ENCODE data around the gene ISLR2.
A peak's percentile ranks its signal among the peaks of the same experiment; 100 is the strongest.

ISLR2 gene

GRCh38 chr15:74128785-74129585 is 1.4 kb upstream of the ISLR2 start:
- DNase-seq (ENCODE audit: low spot score): no peak

GRCh38 chr15:74129586-74130154 is 716 bp upstream of the ISLR2 start:
- DNase-seq (ENCODE audit: low spot score): no peak

DNA sequence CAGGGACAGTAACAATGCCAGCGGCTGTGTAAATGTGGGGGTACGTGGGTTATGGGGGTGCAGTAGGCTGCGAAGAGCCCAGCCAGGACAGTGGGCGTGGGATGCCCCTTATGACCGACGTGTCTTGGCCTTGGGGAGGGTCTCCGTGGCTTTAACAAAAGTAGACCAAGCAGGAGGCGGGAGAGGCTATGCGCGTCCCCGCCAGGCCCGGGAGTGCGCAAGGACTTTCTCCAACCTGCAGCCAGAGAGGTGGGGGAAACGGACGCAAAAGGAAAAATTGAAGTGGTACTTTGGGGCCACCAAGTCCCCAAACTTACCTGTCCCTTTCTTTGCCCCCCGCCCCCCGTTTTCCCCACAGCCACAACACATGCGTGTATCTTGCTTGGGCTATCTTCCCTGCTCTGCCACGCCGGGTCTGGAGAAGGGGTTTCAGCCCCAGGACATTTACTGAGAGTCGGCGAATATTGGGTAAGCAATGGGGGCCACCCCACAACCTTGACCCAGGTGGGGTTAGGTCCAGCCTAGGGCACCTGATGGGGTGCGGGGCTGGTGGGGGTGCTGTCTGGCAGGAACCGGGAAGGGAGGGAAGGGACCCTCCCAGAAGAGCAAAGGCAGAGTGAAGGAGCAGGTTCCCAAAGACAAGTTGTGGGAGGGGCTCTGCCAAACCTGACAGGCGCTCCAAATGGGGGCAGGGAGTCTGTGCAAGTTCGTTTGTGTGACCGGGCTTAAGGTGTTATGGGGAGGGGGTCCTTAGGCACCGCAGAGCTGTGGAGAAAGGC is 652 bp downstream of the ISLR2 start:
- DNase-seq (ENCODE audit: low spot score): no peak

GRCh38 chr15:74131628-74132413 is 1.4 kb downstream of the ISLR2 start:
- no peak for DNase-seq (ENCODE audit: low spot score)

DNA sequence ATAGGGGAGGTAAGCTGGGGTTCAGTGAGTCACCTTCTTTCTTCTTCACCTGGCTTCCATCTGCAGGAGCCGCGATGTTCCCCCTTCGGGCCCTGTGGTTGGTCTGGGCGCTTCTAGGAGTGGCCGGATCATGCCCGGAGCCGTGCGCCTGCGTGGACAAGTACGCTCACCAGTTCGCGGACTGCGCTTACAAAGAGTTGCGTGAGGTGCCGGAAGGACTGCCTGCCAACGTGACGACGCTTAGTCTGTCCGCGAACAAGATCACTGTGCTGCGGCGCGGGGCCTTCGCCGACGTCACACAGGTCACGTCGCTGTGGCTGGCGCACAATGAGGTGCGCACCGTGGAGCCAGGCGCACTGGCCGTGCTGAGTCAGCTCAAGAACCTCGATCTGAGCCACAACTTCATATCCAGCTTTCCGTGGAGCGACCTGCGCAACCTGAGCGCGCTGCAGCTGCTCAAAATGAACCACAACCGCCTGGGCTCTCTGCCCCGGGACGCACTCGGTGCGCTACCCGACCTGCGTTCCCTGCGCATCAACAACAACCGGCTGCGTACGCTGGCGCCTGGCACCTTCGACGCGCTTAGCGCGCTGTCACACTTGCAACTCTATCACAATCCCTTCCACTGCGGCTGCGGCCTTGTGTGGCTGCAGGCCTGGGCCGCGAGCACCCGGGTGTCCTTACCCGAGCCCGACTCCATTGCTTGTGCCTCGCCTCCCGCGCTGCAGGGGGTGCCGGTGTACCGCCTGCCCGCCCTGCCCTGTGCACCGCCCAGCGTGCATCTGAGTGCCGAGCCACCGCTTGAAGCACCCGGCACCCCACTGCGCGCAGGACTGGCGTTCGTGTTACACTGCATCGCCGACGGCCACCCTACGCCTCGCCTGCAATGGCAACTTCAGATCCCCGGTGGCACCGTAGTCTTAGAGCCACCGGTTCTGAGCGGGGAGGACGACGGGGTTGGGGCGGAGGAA is 2.6 kb downstream of the ISLR2 start:
- no peak for DNase-seq (ENCODE audit: low spot score)

DNA sequence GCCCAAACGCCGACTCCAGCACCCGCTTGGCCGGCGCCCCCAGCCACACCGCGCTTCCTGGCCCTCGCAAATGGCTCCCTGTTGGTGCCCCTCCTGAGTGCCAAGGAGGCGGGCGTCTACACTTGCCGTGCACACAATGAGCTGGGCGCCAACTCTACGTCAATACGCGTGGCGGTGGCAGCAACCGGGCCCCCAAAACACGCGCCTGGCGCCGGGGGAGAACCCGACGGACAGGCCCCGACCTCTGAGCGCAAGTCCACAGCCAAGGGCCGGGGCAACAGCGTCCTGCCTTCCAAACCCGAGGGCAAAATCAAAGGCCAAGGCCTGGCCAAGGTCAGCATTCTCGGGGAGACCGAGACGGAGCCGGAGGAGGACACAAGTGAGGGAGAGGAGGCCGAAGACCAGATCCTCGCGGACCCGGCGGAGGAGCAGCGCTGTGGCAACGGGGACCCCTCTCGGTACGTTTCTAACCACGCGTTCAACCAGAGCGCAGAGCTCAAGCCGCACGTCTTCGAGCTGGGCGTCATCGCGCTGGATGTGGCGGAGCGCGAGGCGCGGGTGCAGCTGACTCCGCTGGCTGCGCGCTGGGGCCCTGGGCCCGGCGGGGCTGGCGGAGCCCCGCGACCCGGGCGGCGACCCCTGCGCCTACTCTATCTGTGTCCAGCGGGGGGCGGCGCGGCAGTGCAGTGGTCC is 3.5 kb downstream of the ISLR2 start:
- no peak for DNase-seq (ENCODE audit: low spot score)

DNA sequence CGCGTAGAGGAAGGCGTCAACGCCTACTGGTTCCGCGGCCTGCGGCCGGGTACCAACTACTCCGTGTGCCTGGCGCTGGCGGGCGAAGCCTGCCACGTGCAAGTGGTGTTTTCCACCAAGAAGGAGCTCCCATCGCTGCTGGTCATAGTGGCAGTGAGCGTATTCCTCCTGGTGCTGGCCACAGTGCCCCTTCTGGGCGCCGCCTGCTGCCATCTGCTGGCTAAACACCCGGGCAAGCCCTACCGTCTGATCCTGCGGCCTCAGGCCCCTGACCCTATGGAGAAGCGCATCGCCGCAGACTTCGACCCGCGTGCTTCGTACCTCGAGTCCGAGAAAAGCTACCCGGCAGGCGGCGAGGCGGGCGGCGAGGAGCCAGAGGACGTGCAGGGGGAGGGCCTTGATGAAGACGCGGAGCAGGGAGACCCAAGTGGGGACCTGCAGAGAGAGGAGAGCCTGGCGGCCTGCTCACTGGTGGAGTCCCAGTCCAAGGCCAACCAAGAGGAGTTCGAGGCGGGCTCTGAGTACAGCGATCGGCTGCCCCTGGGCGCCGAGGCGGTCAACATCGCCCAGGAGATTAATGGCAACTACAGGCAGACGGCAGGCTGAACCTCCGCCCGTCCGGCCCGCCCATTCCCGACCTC is 4.1 kb downstream of the ISLR2 start:
- DNase-seq (ENCODE audit: low spot score): peak; percentile 66

DNA sequence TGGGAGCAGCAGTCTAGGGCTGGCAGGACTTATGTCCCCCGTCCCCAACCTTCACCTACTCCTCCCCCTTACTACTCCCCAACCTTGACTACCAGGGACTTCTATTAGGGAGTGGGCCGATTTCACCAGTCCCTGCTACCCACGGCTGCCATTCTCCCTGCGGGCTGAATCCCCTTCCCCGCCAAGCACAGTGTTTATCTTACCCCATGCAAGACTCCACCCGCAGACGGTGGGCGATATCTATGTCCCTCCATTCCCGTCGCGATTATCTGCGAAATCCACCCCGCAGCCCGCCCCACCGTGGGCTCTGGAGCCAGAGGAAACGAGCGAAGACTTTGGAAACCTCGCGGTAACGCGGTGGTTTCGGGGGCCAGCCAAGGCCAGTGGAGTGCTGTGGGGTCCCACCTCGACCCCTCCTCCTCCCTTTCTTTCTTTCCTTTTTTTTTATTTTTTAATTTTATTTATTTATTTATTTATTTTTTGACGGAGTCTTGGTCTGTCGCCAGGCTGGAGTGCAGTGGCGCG is 4.7 kb downstream of the ISLR2 start:
- no peak for DNase-seq (ENCODE audit: low spot score)

DNA sequence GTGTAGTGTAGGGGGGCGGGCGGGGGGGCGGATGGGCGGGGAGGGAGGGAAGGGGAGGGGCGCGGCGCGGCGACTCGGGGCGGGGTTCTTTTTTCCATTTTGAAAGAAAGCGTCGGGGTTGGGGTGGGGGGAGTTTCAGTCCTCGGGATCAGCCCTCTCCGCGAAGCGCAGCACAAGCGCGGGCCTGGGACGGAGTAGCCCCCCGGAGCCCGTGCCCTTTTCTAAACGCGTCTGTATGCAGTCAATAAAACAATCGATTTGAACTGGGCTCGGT is 6.1 kb downstream of the ISLR2 start:
- DNase-seq (ENCODE audit: low spot score): no peak

- DNase-seq (ENCODE audit: low spot score): no peak
These were observed 6.6 kb downstream of the ISLR2 start for GRCh38 chr15:74136814-74137536.

DNA sequence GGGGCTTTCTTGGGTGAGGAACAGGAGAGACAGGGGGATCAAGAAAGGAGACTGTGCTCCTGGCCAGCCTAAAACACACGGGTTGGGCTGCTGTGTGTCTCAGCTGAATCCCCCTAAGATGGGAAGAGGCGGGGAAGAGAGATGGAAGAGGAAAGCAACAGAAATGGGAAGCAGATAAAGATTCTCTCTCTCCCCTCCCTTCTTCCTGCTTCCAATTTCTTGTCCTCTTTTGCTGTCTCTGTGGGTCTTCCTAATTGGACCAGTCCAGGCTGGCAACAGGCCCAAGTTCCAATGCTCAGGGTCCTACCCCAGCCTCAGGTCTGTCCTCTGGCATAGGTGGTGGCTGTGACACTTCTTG is 7.1 kb downstream of the ISLR2 start:
- DNase-seq (ENCODE audit: low spot score): no peak

GRCh38 chr15:74138642-74139041 is 8.3 kb downstream of the ISLR2 start:
- no peak for DNase-seq (ENCODE audit: low spot score)

GRCh38 chr15:74141591-74141990 is 11.2 kb downstream of the ISLR2 start:
- no peak for DNase-seq (ENCODE audit: low spot score)

DNA sequence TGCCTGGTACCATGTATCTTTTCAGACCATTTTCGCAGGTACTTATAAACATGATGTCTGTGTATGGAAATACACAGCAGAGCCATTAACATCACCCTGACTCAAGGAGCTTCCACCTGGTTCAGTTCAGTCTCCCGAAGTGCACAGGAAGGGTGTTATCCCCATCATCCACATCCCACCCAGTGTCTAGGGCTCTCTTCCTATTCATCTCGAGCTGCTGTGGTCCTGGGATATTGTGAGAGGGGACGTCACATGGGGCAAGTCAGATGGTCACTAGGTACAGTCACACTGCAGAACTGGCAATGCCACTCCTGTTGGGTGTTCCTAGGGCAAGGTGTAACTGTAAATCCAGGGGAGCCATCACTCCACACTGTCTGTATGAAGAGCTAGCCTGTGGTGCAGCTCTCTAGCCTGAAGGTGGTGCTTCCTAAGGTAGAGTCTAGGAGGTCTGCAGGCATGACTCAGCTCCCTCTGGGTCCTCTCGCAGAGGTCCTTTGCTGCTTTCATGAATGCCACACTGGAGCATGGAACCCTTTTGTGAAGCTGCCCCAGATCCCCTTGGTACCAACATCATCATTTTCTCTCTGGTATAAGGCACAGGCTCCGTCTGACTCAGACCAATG is 13.9 kb downstream of the ISLR2 start:
- no peak for DNase-seq (ENCODE audit: low spot score)

DNA sequence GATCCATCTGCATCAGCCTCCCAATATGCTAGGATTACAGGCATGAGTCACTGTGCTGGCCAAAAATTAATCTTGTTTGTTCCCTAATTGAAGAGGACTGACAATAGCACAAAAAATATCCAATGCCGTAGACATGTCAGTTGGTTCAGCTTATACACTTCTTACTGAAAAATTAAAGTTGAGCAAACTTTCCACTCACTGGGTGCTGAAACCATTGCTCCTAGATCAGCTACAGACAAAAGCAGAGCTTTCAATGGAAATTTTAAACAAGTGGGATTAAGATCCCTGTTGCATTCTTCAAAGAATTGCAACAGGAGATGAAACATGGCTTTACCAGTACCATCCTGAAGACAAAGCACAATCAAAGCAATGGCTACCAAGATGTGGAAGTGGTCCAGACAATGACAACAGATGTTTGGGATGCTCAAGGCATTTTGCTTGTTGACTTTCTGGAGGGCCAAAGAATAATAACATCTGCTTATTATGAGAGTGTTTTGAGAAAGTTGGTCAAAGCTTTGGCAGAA is 16.0 kb downstream of the ISLR2 start:
- DNase-seq (ENCODE audit: low spot score): no peak

DNA sequence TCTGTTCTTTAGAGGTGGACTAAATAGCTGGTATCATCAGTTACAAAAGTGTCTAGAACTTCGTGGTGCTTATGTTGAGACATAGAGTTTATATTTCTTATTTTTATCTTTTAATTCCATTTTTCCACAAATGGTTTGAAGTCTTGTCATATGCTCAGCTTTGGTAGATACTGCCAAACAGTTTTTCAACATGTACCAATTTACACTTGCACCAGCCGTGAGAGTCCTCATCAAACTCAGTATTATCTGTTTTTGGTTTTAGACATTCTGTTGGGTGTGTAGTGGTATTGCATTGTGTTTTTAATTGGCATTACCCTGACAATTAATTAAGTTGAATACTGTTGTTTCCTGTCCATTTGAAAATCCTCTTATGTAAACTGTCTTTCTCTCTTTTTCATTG is 16.7 kb downstream of the ISLR2 start:
- DNase-seq (ENCODE audit: low spot score): no peak

DNA sequence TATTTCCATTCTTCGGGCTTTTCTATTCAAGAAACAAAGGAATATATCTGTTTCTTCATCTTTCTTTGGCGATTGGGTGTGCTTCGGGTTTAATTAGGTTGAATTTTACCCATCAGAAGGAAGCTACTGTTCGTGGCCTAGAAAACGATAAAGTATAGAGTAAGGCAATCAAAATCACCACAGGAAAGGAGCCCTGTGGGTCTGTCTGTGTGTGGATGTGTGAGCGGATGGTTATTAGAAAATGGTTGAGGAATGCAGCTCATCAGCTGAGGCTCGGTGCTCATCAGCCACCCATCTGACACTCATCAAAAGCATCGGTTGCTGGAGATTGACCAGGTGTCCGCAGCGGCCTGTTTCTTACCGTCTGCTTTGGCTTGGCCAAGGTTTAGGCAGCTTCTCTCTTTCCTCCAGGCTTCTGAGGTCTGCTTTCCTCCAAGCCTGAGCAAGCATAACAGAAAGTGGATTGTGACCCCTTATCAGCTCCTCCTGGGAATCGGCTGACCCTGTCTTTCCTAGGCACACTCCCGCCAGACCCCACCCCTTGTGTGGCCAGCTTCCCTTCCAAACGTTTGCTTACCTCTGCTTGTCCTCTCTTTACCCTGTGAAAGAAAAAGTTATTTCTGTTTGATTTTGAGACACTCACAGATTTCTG is 25.5 kb downstream of the ISLR2 start:
- no peak for DNase-seq (ENCODE audit: low spot score)

Data from hepatic stellate cell (primary cell).